Activated CD8-positive, alpha-beta memory T cell treated with anti-CD3 and anti-CD28 coated beads, Interleukin-2, amount 10 ng/mL, durations not matched to agents 7 days and 5 days (primary cell): ENCODE data around the gene IL17RB. TPM values are rescaled to one million over a fixed set of nuclear protein-coding genes. Genes with fewer than 3 reads are reported as not detected.

Experiments
- ATAC-seq: fragments of 150-1000 bp; cut with Tn5 transposase; one replicate; pipeline ENCODE4 v1.10.0; 2021; ENCODE audit warnings: moderate library complexity
- CTCF ChIA-PET: fragments of 350-600 bp; sonication (Branson Sonifier 250); formaldehyde crosslinking; loops from one replicate; lab custom pipeline; 2021; ENCODE audit warnings: antibody characterized with exemption; lab: Charles Lee
- DNase-seq: peaks from one replicate; pipeline ENCODE4 v3.0.0-alpha.2; 2020
- H3K27ac Mint-ChIP-seq: one replicate; pipeline ENCODE4 v1.8.0; 2021; ENCODE audit warnings: mild to moderate bottlenecking, mixed read lengths
- H3K27me3 Mint-ChIP-seq: one replicate; pipeline ENCODE4 v1.8.0; 2021; ENCODE audit warnings: mixed read lengths
- H3K36me3 Mint-ChIP-seq: one replicate; pipeline ENCODE4 v1.8.0; 2021; ENCODE audit warnings: mild to moderate bottlenecking, mixed read lengths
- H3K4me1 Mint-ChIP-seq: one replicate; pipeline ENCODE4 v1.8.0; 2021; ENCODE audit warnings: mixed read lengths
- H3K4me3 Mint-ChIP-seq: one replicate; pipeline ENCODE4 v1.8.0; 2021; ENCODE audit warnings: mild to moderate bottlenecking, moderate library complexity, mixed read lengths
- H3K9me3 Mint-ChIP-seq: one replicate; pipeline ENCODE4 v1.8.0; 2022; ENCODE audit warnings: low read depth, mixed read lengths
- total RNA-seq, 2 experiments: library from RNA; stranded (reverse); gene quantifications; one replicate each; pipeline ENCODE4 v1.2.3, GENCODE V29; 2021

The IL17RB gene
- total RNA-seq, 2 experiments from 2014 or later = 2.4 to 7.0 TPM

DNA sequence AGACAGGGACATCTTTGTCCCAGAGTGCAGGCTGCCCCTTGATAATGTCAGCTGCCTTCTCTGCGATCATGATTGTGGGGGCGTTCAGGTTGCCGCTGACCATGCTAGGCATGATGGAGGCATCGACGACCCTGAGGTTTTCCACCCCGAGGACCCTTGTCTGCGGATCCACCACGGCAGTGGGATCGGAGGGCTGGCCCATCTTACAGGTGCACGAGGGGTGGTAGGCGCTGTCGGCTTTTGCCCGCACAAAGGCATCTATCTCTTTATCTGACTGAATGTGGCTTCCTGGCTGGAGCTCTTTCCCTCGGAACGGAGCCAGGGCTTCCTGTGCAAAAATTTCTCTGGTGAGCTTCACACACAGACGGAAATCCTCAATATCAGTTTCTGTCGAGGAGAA lies 28.6 kb upstream of the IL17RB start:
- Mint-ChIP-seq H3K4me3 (no peak overlapping the region), H3K27ac (no peak overlapping the region), H3K36me3 (no peaks in the 10 kb centered on the region), H3K4me1 (no peaks in the 10 kb centered on the region), H3K27me3 (peaks cover 6% of the 10 kb centered on the region), H3K9me3 (no peaks in the 10 kb centered on the region)
- CTCF ChIA-PET = no interaction called here
- ATAC-seq = no peak
- DNase-seq = no peak

DNA sequence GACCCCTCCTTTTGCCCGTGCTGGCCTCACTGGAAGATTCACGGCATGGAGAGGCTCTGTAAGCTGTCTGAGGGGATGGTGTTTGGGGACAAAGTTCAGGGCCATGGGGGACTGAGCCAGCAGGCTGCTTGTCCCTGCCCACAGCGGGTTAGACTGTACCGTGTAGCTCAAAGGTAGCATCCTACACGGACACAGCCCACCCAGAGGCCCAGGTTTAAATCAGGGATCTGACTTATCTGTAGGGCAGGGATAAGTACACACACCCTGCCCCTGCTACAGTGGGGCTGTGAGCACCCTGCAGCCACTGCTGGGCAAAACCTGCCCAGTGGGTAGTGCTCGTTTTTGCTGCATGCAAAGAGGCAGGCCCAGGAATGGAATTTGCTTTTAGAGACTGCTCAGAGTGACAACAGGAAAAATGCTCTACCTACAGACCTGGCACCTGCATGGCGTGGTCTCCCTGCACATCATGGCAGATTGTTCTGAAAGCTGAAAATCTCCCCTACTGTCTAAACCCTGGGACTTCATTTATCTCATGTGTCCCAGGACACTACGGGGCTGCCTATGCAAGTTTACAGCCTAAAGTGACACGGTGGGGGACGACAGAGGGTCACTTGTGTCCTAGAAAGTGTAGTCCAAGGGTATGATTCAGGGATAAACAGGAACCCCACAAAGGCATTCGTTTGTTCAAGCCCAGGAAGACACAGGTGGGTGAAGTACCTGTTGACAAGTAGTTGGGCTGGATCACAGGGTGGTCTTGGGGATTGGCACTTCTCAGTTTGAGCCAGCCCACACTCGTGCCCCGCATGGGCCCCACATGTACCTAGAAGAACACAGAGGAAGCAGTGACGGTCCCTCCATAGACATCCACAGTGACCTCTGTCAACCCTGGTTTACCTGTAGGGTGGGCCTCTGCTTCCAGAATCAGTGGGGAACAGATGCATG lies 27.9 kb upstream of the IL17RB start:
- ATAC-seq = no peak
- Mint-ChIP-seq H3K27ac (no peak overlapping the region), H3K9me3 (no peaks in the 10 kb centered on the region), H3K36me3 (no peaks in the 10 kb centered on the region), H3K4me1 (no peaks in the 10 kb centered on the region), H3K4me3 (no peak overlapping the region), H3K27me3 (peaks cover 6% of the 10 kb centered on the region)
- CTCF ChIA-PET = no interaction called here
- DNase-seq = no peak

DNA sequence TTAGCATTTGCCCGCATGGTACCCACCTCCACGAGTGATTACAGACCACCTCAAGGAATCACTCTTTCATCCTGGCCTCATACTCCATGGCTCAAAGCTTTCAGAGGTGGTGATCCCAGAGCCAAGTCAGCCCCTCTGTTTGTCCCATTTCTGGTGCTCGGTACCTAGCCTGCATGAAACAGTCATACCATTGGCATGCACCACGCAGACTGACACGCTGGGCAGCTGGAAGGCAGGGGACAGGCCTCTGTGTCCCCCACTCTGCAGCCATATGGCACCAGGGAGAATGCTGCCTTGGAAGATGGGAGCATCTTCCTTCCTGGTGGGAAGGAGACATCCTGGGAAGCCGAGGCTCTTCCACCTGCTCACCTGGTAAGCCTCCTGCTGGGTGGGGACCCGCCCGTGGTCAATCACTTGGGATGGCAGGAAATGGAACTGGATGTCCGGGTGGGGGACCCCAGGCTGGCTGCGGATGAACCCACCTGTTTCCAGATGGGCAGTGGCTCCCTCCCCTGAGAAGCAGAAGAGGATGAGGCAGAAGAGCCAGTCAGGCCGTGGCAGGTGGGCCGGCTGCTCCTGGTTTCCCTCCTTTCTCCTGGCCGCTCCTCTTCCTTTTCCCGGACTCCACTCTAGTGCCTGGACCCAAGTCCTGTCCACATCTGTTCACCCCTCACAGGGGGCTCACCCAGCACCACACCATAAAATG lies 27.1 kb upstream of the IL17RB start:
- Mint-ChIP-seq H3K4me1 (no peaks in the 10 kb centered on the region), H3K36me3 (no peaks in the 10 kb centered on the region)

DNA sequence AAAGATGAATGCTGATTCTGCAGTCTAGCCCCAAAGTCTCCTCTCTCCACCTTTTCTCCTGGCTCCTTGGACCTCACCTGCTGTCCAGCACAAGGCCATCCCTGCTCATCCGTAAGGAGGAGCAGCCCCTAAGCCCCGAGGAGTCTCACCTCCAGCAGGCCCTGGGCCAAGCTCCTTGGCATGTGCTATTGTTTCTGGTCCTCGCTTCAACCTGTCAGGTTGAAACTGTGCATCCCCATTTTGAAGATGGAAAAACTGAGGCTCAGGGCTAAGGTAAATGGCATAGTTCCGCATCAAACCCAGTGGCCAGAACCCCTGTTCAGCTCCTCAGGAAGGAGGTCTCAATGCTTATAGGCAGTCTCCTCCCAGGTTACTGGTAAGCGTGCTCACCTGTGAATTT lies 26.3 kb upstream of the IL17RB start:
- H3K27ac Mint-ChIP-seq = no peak overlapping the region
- CTCF ChIA-PET = no interaction called here
- ATAC-seq = no peak

More for the DNA sequence above, 27.1 kb upstream of the IL17RB start:
- Mint-ChIP-seq H3K27ac (no peak overlapping the region), H3K4me3 (no peak overlapping the region), H3K27me3 (peaks cover 3% of the 10 kb centered on the region), H3K9me3 (no peaks in the 10 kb centered on the region)
- CTCF ChIA-PET = no interaction called here
- DNase-seq = no peak
- no peak for ATAC-seq

DNA sequence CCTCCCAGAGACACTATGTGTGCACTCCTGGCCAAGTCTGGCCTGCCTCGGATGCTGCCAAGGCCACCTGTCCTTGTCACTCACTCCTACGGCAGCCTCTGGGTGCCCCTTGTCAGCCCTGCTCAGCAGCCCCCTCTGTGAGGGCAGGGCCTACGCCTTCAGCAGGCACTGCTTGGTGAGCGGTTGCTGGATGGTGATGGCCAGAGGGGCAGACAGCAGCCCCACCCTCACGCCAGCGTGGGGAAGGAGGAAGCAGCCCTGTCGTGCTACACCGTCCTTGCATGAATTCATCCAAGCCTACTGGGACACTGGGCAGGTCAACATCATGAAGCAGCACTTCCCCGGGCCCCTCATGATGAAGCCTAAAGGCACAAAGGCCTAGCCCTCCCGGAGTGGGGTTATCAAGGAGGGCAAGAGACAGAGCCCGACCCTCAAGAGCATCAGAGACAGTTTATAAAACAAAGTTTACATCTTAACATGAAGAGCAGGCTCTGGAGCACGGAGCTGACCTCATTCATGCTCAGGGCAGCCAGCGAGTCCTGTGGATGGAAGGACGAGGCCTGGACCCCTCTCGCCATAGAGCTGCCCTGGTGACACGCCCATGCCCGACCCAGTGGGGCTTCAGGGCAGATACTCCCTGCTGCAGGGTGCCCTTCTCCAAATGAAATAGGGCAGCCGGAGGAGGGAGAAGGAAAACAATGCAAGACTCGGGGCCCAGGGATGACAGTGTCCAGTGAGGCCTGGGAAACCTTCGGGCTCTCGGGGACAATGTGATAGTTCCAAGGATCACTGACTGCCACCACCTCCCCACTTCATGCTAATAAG lies 25.4 kb upstream of the IL17RB start:
- peaks cover 4% of the 10 kb centered on the region for H3K4me1 Mint-ChIP-seq
- no peaks in the 10 kb centered on the region for H3K36me3 Mint-ChIP-seq
- no peak overlapping the region for H3K27ac Mint-ChIP-seq
- peaks cover 12% of the 10 kb centered on the region for H3K27me3 Mint-ChIP-seq
- no peak overlapping the region for H3K4me3 Mint-ChIP-seq
- H3K9me3 Mint-ChIP-seq = no peaks in the 10 kb centered on the region
- no peak for ATAC-seq
- no peak for DNase-seq
- CTCF ChIA-PET = no interaction called here

More for the DNA sequence above, 26.3 kb upstream of the IL17RB start:
- Mint-ChIP-seq H3K4me3 (no peak overlapping the region), H3K4me1 (no peaks in the 10 kb centered on the region), H3K36me3 (no peaks in the 10 kb centered on the region), H3K9me3 (no peaks in the 10 kb centered on the region), H3K27me3 (peaks cover 3% of the 10 kb centered on the region)
- DNase-seq = no peak

DNA sequence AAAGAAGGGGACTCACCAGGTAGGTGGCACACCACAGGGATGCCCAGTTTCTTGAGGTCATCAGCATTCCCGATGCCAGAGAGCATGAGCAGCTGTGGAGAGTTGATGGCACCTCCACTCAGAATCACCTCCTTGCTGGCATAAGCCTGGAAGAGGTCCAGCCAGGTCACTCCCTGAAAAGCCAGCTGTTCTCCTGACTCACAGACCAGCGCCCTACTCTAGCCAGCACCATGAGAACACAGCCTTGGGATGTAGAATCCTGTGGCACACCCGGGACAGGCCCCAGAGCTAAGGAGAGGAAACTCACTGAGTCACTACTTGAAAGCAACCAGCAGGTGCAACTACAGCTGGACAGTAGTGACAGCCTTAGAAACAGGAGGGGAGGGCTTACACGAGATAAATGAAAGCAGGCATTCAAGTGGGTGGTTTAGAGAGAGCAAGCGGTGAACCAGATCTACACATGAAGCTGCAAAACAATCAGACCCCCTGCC lies 24.7 kb upstream of the IL17RB start:
- CTCF ChIA-PET = no interaction called here
- Mint-ChIP-seq H3K4me3 (no peak overlapping the region), H3K36me3 (no peaks in the 10 kb centered on the region), H3K27ac (no peak overlapping the region), H3K4me1 (peaks cover 5% of the 10 kb centered on the region), H3K9me3 (no peaks in the 10 kb centered on the region), H3K27me3 (peaks cover 14% of the 10 kb centered on the region)
- ATAC-seq (no peak), DNase-seq (no peak)

DNA sequence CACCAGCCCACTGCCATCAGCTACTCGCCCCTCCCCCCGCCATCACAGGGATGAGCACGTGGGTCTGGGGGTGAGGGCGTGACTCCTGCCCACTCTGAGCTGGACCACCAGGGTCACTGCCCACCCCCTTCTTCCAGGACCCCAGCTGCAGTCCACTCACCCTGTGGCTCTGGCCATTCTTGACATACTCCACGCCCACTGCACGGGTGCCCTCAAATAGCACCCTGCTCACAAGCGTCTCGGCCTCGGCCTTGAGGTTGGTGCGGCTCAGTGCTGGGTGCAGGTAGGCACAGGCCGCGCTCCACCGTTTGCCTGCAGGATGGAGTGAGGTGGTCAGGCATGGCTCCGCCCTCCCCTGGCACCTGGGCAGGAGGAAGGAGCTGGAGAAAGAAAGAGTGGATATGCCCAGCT lies 24.0 kb upstream of the IL17RB start:
- Mint-ChIP-seq H3K9me3 (no peaks in the 10 kb centered on the region), H3K4me1 (peaks cover 5% of the 10 kb centered on the region), H3K27ac (no peak overlapping the region), H3K27me3 (peaks cover 14% of the 10 kb centered on the region), H3K36me3 (no peaks in the 10 kb centered on the region), H3K4me3 (no peak overlapping the region)
- CTCF ChIA-PET = no interaction called here
- ATAC-seq = no peak
- no peak for DNase-seq

DNA sequence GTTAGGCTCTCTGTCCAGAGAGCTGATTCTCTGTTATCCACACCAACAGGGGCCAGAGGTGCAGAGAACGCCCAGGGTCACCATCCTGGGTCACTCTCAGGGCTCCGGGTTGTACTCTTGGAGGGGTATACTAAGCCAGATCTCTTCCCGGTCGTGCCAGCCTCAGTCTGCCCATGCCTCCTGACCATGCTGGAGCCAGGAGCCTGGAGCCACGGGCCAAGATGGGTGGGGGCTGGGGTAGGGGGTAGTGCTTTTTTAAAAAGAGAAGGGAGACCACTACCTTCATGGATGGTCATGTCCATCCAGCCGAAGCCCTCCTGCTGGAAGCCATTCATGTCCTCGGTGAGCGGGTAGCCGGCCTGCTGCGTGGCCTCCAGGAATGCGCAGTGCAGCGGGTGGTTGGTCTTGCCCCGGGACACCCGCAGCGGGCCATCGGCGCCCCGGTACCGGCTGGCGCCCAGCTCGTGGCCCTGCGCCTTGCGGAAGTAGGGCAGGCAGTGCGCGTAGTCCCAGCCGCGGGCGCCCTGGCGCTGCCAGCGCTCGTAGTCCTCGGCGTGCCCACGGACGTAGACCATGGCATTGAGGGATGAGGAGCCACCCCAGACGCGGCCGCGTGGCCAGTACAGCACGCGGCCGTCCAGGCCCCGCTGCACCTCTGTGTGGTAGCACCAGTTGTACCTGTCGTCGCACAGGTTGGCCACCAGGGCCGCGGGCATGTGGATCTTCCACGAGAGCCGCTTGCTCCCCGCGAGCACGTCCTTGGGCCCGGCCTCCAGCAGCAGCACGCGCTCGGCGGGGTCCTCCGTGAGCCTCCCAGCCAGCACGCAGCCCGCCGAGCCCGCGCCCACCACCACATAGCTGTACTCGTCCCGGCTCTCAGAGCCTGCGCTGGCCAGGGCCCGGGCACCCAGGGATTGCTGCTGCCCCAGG lies 23.1 kb upstream of the IL17RB start:
- no peak overlapping the region for H3K4me3 Mint-ChIP-seq
- H3K36me3 Mint-ChIP-seq = no peaks in the 10 kb centered on the region
- peaks cover 5% of the 10 kb centered on the region for H3K4me1 Mint-ChIP-seq
- H3K27ac Mint-ChIP-seq = no peak overlapping the region
- H3K27me3 Mint-ChIP-seq = peaks cover 12% of the 10 kb centered on the region
- CTCF ChIA-PET = no interaction called here
- ATAC-seq (no peak), DNase-seq (no peak)
- H3K9me3 Mint-ChIP-seq = no peaks in the 10 kb centered on the region

DNA sequence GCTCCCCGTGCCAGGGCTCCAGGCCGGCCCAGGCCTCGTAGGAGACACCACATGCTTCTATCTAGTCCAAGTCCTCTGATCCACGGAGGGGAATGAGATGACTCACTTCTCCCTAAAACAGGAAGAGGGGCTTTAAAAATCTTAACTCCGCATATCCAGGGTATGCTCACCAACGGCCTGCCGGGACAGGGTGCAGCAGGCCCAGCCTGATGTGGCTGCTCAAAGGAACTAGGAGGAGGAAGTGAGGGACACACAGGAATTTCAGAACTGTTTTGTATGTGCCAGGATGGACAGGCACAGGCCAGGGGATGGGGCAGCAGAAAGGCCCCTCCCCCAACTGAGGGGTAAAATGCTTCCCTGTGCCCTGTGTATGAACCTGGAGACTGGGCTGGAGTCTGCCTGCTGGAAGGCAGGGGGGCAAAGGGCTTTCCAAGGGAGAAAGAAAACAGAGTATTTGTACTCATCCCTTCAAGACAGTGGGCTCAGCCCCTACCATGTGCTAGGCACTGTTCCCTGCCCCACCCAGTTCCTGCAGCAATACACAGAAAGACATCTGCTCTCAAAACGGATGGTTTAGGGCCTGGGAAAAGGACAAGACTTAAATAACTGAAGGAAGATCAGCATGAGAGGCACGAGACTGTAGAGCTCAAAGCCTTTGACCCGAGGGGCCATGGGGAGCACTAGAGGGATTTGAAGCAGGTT lies 22.3 kb upstream of the IL17RB start:
- peaks cover 5% of the 10 kb centered on the region for H3K4me1 Mint-ChIP-seq
- peaks cover 14% of the 10 kb centered on the region for H3K27me3 Mint-ChIP-seq
- no peaks in the 10 kb centered on the region for H3K9me3 Mint-ChIP-seq
- ATAC-seq (no peak), DNase-seq (no peak)
- CTCF ChIA-PET = interaction anchor here (0.6 kb wide), 1 partner anchor 72 kb away, joined by 4 read pairs; no protein-coding TSS in a partner anchor
- H3K27ac Mint-ChIP-seq = no peak overlapping the region
- H3K36me3 Mint-ChIP-seq = no peaks in the 10 kb centered on the region
- no peak overlapping the region for H3K4me3 Mint-ChIP-seq

DNA sequence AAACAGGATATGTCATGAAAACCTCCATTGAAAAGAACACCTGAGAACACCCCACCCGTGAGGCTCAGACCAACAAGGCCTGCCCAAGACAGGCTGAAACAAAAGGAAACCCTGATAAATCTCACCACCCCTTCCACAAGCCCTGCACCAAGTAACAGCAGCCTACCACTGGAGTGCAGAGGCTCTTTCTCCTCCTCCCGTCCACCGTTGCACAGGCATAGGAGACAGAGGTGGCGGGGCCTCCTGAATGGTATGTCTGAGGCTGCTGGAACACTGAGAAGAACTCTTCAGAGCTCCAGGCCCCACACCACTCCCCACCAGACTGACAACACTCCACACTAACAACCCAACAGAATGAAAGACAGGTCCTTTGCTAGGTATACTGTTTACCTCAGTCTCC lies 21.6 kb upstream of the IL17RB start:
- Mint-ChIP-seq H3K27me3 (peaks cover 14% of the 10 kb centered on the region), H3K9me3 (no peaks in the 10 kb centered on the region), H3K4me3 (no peak overlapping the region), H3K27ac (no peak overlapping the region), H3K4me1 (peaks cover 5% of the 10 kb centered on the region), H3K36me3 (no peaks in the 10 kb centered on the region)
- no peak for ATAC-seq
- CTCF ChIA-PET = no interaction called here
- no peak for DNase-seq

DNA sequence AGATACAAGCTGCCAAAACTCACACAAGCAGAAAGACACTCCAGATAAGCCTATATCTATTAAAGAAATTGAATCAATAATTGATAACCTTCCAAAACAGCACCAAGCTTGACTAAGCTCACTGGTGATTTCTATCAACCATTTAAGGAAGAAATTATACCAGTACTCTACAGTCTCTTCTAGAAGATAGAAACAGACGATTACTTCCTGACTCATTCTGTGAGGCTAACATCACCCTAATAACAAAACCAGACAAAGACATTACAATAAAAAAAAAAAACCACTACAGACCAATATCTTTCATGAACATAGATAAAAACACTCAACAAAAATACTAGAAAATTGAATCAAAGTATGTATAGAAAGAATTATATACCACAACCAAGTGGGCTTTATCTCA lies 20.3 kb upstream of the IL17RB start:
- Mint-ChIP-seq H3K36me3 (no peaks in the 10 kb centered on the region), H3K4me3 (no peak overlapping the region), H3K27ac (no peak overlapping the region), H3K27me3 (peaks cover 14% of the 10 kb centered on the region), H3K9me3 (no peaks in the 10 kb centered on the region), H3K4me1 (peaks cover 5% of the 10 kb centered on the region)
- no peak for DNase-seq
- CTCF ChIA-PET = no interaction called here
- no peak for ATAC-seq

DNA sequence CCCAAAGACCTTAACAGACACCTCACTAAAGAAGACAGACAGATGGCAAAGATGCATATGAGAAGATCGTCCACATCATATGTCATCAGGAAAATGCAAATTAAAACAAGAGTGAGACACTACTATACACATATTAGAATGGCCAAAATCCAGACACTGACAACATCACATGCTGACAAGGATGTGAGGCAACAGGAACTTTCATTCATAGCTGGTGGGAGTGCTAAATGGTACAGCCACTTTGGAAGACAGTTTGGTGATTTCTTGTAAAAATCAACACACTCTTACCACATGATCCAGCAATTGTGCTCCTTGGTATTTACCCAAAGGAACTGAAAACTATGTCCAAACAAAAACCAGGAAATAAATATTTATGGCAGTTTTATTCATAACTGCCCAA lies 17.8 kb upstream of the IL17RB start:
- no peaks in the 10 kb centered on the region for H3K36me3 Mint-ChIP-seq
- H3K4me3 Mint-ChIP-seq = no peak overlapping the region
- ATAC-seq (no peak), DNase-seq (no peak)
- CTCF ChIA-PET = no interaction called here
- H3K27ac Mint-ChIP-seq = no peak overlapping the region
- H3K27me3 Mint-ChIP-seq = peaks cover 14% of the 10 kb centered on the region
- H3K9me3 Mint-ChIP-seq = no peaks in the 10 kb centered on the region
- H3K4me1 Mint-ChIP-seq = peaks cover 5% of the 10 kb centered on the region
